SHP77 treated with DMSO at 0.1 percent for 48 hours (cell line): Measurements from ENCODE around the gene DAND5.

Experiments used
- DNase-seq: peaks from one replicate; lab custom pipeline; 2025; lab: John Stamatoyannopoulos, UW

Gene DAND5

DNA sequence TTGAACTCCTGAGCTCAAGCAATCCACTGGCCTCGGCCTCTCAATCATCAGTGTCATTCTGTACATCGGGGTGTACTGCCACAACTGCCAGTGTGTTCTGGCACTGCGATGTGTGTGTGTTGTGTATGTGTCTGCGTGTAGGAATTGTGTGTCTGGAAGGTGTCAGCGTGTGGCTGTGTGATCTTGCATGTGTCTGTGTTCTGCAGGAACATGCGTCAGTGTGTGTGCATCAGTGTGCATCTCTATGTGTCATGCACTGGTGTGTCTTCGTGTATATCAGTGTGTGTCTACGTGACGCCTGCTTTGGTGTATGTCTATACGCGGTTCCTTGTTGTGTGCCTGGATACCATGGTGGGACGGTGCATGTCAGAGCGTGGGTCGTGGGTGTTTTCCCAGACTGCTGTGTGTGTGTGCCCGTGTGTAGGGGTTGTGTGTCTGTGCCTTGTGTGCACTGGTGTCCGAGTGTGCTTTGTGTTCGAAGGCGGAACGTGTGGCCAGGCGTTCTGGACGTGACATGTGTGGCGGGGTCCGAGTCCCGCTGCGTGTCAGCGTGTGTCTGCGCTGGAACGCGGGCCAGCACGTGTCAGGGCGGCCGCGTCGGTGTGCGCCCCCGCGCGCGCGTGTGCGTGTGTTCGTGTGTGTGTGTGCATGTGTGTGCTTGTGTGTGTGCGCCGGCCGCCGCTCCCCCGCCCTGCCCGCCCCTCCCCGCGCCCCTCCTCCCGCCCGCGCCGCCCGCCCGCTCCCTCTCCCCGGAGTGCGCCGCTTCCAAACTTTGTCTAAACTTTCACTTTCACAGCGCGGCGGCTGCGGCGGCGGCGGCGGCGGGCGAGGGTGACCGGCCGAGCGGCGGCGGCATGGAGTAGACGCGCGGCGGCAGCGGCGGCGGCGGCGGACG lies 25.6 kb downstream of the DAND5 start, which contains the start of gene NFIX:
Gene NFIX, plus strand, starts transcription at position 775 of the 895 bp plus-strand sequence. CDS start 363 bp downstream, outside the sequence.
- DNase-seq: no peak

DNA sequence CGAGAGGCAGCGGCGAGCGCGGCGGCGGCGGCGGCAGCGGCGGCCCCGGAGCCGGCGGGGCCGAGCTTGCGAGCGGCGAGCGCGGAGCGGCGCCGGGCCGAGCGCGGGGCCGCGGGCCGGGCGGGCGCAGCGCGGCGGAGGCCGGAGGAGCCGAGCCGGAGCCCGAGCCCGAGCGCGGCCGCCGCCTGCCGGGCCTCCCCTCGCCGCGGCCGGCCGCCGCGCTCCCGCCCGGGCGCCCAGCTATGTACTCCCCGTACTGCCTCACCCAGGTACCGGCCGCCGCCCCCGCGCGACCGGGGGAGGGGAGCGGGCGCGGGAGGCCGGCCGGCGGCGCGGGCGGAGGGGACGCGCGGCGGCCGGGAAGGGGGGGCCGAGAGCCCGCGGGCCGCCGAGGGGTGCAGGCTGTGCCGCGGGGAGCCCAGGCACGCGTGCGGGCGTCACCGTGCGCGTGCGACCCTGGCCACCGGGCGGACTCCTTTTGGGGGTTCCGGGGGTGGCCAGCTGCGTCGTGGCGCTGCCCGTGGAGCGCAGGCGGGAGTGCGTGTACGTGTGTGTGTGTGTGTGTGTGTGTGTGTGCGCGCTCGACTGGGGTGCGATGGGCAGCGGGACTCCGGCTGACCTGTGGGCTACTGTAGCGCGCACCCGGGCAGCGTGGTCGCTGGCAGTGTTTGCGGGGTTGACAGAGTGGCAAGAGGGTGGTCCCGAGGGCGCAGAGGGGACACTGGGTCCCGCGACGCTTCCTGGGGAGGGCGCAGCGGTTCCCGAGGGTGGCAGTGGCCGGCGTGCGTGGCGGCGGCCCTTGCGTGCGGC lies 26.4 kb downstream of the DAND5 start:
- DNase-seq: no peak

DNA sequence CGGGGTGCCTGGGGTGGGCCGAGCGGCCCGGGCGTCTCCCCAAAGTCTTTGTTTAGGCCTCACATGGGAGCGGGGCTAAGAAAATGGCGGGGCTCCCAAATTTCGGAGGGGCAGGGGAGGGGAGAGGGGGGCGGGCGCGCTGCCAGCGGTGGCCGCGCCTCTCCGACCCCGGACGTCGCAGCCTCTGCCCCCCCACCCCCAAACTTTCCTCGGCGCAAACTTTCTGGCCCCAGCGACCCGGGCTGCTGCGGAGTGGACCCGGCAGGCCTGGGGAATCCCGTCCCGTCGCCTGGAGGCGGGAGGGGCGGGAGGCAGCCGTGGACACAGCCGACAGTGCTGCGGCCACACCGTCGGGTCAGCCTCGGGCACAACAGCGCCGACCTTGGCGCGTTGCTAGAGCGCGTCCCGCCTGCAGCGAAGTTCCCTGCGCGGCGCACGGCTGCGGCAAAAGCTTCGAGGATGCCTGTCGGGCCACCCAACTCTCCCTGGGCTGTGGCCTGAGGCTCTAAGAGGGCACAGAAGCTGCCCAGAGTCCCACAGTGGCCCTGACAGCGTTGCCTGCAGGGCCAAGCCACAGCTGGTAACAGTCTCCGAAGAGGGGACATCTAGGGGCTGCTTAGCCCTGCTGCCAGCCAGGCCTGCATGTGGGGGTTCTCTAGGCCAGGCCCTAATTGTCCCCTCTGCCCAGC lies 27.2 kb downstream of the DAND5 start:
- no peak for DNase-seq

DNA sequence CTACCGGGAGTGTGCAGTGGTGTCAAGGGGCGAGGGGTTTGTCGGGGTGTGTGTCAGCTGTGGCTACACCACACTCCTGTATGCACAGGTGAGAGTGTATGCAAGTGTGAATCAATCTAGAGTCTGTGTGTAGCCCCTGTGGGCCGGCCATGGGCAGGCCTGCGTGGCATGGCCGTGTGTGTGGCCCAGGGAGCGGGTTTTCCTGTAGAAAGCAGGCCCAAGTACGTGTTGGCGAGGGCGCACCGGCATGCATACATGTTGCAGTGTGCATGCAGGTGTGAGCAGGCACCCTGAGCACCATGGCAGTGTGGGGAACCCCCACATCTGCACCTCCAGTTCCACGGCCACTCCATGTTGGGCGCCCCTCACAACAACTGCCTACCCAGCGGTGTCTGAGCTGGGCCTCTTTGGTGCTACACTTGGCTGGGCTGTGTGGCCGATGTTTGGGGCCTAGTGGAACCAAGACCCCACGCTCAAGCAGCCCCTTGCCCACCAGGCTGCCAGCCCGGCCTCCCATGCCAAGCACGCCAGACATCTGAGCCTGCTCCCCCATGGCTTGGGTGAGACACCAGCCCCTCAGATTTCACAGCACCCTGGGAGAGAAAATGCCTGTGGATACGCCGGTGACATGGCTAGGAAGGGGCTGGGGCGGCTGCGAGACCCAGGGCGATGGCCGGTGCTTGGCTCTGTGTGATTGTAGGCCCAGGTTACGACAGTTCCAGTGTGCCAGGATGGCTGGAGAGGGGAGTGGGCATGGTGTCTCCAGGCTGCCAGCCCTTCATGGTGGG lies 28.0 kb downstream of the DAND5 start:
- DNase-seq: no peak

DNA sequence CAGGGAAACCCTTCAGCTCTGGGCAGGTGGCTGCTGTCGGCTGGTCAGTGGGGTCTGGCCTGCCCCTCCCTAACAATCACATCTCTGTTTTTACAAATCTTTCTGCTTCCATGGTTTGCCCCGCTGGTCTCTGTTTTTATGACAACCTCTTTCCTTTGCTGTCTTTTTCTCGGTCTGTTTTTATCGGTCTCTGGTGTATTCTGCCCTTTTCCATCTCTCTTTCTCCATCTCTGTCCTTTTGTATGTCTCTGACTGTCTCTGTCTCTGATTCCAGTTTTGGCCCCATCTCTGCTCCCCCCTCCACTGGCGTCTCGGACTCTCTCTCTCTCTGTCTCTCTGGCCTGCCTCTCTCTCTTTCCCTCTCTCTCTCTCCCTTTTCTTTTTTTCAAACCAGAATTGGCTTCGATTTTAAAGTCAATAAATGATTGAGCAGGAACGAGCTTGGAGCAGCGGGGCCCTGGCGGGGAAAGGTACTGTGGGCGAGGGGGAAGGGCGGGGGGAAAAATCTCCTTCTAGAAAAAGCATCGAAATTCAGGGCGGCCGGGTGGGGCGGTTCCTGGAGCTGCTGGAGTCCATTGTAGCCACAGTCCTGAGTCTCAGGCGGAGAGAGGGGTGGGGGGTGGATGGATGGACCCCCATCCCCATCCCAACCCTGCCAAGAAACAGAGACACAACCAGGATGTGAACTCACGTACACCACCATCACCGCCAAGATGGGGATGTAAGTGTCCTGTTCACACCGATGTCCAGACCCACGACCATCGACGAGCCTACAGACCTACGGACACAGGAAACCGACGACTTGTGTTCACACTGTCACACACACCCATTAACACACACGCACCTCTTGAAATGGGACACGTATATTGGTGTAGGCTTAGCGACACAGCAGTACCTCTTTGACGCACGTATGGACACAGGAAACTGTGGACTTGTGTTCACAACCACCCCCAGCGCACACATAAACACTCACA lies 28.9 kb downstream of the DAND5 start:
- no peak for DNase-seq

DNA sequence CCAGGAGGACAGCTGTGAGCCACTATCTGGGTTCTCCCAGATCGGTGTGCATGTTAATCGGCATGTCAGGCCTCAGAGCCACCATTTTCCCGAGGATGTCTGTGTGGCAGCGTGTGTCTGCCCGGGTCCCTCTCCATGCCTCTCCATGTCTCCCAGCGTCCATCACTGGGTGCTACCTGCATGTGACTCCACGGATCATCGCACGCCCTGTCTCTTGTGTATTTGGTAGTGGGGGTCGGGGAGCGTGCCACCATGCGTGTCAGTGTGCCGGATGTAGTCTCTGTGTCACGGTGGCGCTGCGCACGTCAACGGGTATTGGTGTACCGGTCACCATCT lies 31.8 kb downstream of the DAND5 start:
- DNase-seq: no peak

DNA sequence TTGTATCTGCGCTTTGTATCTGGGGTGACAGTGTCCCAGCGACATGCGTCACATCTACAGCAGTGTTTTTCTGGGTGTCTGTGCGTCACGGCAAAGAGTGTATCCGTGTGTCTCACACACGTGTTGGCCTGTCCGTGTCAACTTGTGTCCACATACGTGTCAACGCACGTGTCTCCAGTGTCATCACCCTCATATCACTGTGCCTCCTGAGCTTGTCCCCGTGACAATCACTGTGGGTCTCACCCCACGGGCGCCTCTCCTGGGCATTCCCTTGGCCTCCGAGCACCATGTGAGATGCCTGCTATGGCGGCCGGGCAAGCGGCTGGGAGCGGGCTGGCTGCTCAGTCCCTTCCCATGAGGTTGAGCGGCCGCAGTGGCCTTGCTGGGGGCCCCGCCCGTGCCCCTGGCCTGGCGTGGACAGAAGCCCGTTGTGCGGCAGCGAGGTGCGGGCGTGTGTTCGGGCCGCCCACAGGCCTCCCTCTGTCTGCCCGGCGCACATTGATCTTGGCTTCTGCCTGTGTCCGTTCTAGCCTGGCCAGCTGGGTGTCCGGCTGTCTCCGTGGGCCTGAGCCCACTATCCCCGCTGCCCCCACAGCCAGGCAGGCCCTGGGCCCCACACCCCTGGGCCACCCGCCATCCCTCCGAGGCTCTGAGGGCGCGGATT lies 32.3 kb downstream of the DAND5 start:
- DNase-seq: no peak

DNA sequence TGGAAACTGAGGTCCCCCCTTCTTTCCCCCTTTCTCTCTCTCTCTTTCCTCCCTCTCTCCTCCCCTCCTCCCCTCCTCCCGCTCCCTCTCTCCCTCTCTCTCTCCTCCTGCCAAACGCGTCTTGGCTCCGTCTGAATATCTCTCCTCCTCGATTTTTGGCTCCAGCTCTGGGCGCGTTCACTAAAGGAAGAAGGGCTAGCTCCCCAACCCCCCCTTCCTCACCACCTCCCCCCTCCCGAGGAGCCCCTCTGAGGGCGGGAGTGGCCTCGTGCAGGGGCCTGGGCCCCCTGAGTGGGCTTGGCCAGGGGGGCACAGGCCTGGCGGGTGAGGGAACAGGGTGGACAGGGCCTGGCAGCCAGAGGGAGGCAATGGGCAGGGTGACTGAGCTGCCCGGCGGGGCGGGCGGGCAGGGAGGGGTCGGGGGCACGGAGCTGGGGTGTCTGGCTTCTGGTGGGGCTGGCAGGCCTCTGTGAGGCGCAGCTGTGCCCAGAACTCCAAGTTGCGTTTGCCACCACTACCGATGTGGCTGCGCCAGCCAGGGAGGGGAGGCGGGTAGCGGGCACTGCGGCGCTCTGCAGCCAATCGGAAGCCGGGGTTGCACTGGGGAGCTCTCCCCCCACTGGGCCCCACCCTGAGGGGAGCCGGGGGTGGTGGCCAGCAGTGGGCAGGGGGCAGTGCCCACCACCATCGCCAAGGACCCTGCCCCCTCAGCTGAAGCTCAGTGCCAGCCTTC lies 33.0 kb downstream of the DAND5 start:
- DNase-seq: no peak

DNA sequence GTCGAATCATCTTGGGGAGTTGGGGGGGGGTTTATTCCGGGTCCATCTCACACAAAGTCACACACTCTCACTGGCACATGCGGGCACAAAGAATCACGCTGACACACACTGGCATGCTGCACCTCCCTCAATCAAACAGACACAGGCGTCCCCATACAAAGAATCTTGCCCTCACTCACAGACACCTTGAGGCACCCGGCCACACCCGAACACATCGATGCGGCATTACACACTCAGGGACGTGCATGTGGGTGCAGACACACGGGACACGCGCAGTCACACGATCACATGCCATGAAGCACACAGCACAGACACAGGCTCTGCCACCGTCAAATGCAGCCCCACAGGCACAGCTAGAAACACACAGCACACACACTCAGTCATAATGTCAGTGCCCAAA lies 33.7 kb downstream of the DAND5 start:
- DNase-seq: no peak

DNA sequence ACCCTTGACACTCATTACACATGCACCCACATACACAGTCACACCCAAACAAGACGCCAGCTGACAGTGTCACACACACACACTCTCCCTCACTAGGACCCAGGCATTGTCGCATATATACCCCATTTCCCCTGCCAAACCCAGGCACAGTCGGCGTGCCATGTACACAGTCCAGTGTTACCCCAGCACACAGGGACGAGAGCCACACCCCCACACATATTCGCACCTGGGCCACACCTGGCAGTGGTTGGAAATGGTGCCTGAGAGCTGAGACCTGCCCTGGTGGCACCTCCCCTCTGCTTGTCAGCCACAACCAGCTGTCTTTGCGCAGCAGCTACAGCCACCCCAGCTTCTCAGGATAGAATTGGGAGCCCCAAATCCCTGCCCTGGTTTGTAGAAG lies 34.9 kb downstream of the DAND5 start:
- DNase-seq: no peak

DNA sequence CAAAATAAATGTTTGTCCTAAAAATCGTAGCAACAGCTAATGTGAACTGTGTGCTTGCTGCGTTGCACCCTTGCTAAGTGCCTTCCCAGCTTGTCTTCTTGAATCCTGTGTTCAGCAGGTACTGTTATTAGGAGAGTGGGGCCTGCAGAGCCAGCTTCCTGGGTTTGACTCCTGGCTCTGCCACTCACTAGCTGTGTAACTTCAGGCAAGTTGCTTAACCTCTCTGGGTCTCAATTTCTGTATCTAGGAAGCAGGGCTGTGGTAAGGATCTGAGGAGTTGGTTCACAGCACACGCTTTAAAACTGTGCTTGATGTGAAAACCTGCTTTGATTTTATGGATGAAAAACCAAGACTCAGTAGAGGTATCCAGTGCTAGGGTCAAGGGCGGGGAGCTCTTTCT lies 35.9 kb downstream of the DAND5 start:
- no peak for DNase-seq

DNA sequence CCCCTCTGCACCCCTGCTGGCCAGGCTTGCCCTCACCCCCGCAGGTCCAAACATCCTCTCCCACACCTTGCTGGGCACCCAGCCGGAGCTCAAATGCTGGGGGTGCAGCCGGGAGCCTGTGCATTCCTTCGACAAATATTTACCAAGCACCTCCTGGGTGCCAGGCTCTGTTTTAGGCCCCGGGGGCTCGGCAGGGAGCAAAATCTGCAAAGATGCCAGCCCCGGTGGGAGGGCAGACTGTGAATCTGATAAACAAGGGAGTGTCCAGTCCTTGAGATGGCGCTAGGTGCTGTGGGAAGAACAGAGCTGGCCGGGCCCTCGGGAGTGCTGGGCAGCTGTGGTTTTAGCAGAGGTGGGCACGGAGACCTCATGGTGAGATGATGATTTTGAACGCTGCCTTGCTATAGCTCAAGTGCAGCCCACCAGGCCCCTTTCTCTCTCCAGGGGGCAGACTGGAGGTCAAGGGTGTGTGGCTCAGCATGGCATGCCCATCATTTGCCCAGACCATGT lies 36.5 kb downstream of the DAND5 start:
- DNase-seq: no peak

DNA sequence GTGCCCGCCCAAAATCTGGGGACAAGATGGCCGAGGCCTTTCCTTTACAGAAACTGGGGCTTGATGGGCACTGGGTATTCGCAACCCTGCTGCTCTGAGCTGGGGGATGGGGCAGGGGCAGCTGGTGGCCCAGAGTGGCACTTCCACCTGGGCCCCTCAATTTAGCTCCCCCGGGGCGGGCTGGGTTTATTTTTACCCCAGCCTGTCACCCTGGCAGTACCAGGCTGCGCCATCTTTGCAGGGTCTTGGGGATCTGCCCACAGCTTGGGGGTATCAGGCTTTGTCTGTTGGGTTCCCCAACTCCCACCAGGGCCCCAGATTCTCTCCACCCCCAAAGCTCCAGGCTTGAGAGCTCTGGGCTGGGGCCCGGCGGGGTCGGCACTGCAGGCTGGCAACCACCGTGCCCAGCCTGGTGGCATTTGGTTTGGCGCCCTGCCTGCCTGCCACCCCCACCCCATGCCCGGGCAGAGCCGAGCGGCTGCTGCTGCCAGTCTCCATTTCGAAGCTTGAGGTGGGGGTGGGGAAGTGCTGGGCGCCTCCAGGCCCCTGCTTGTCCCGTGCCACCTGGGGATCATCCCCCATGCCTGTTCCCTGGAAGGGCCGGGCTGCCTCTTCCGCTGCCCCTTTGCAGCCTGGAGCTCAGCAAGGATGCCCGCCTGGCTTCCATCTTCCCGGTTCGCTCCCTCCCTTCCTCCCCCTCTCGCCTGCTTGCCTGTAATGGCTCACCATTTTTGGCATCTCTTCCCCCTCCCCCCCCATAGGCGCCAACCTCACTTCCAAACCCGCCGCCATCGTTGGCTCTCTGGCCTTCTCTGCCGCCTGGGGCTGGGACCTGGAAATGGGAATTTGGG lies 37.3 kb downstream of the DAND5 start:
- no peak for DNase-seq

DNA sequence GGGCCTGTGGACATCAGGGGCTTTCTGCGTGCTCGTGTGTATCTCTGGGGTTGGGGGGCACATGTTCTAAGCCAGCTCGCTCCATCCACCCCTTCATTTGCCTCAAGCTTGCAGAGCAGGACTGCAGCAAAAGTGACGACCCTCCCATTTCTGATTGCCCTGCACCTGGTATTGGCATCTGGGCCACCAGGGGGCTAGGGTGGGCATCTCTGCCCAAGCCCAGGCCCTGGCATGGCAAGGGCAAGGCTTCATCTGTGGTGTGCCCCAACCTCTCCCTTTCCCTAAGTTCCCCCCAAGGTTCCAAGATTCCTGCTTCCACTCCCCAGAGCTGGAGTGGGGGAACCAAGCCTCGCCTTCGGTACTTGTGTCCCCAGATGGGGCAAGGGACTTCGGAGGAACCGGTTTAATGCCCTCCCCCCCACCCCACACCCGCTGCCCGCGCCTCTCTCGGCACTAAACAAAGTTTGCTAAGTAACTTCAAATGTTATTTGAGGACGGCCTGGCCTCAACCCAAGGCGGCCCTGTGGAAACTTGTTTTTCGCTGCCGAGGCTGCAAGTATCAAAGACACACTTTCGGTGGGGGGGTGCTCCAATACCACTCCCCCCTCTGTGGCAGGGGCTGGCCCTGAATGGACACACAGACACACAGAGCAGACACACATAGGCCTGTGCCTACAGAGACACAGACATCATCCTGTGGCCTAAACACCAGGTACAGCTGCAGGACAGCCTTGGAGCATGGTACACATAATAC lies 38.1 kb downstream of the DAND5 start:
- no peak for DNase-seq

DNA sequence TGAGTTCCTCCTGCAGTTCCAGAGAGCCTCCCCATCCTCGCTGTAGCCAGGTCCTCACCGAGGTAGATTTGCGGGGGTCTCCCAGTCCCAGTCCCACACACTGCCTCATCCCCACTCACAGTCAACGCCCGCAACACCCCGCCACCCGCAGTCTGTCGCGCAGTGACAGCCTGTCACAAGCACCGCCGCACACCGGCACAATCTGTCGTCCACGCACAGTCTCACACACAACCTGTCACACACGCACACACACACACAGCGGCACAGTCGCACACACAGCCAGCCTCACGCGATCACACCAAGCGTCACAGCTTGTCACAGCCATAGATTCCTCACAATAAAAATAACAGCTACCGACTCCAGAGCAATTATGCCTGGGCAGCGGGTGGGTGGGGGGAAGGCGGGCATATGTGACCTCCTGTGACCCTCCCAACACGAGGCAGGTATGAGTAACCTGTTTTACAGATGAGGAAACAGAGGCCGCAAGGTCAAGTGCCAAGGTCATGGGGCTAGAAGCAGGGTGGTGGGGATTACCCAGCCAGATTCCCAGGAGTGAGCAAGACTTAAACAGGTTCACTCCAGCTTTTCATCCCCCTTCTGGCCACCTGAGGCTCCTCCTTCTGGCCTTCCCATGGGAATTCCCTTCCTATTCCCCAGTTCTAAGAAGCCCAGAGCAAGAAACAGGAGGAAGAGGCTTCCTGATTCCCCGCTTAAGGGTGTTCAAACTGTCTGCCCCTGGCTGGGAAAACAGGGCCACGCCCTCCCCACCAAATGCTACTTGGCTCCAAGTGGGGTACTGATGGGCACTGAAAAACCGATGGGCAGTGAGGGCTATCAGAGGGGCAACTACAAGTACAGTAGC lies 39.8 kb downstream of the DAND5 start:
- DNase-seq: no peak
